ENCODE measurements around the gene ZNF710.

GRCh38 chr15:90000186-90001001 lies 730 bp upstream of the ZNF710 start:
- TF ChIP-seq CTCF (conservative IDR thresholded peaks at IDR 0.05 in 1 of 2, IDR thresholded peaks at IDR 0.05 in 1 of 2; ENCODE audit: extremely low read depth in 1 of 2, insufficient read depth in 1 of 2, low read depth in 1 of 2, low read length in 2 of 2): no peak
- no peak for TF ChIP-seq EZH2 (IDR thresholded peaks at IDR 0.05; ENCODE audit: borderline replicate concordance, low read length)
